ENCODE data around the gene KDM5A.

GRCh38 chr12:243381-243780 lies 145.7 kb downstream of the KDM5A start:
- TF ChIP-seq CTCF (IDR thresholded peaks at IDR 0.05) (no peak), POLR2A (IDR thresholded peaks at IDR 0.05) (no peak), POLR2AphosphoS5 (IDR thresholded peaks at IDR 0.05) (no peak)
